Parathyroid adenoma (tissue), 2 donors: ENCODE measurements around the gene SLC25A5.

Source experiments
- H2AFZ ChIP-seq: fragments of 300-600 bp; sonication (generic); one replicate; pipeline ENCODE4 v1.7.0; 2017; ENCODE audit warnings: antibody characterized with exemption, mild to moderate bottlenecking
- H3K27ac ChIP-seq: fragments of 300-600 bp; sonication (generic); one replicate; pipeline ENCODE4 v1.7.0; 2017
- H3K27me3 ChIP-seq: fragments of 300-600 bp; sonication (generic); one replicate; pipeline ENCODE4 v1.7.0; 2017; ENCODE audit warnings: low read length; ENCODE audit not compliant: control insufficient read depth, insufficient read depth
- H3K36me3 ChIP-seq: fragments of 300-600 bp; sonication (generic); one replicate; pipeline ENCODE4 v1.7.0; 2017; ENCODE audit warnings: low read length; ENCODE audit not compliant: control insufficient read depth, insufficient read depth
- H3K4me1 ChIP-seq: fragments of 300-600 bp; sonication (generic); one replicate; pipeline ENCODE4 v1.7.0; 2017; ENCODE audit warnings: control low read depth
- H3K4me2 ChIP-seq: fragments of 300-600 bp; sonication (generic); one replicate; pipeline ENCODE4 v1.7.0; 2017; ENCODE audit warnings: low read length
- H3K4me3 ChIP-seq: fragments of 300-600 bp; sonication (generic); one replicate; pipeline ENCODE4 v1.7.0; 2017; ENCODE audit warnings: low read depth, low read length
- H3K79me2 ChIP-seq: fragments of 300-600 bp; sonication (generic); one replicate; pipeline ENCODE4 v1.7.0; 2017; ENCODE audit warnings: control low read depth
- H3K9ac ChIP-seq: fragments of 300-600 bp; sonication (generic); one replicate; pipeline ENCODE4 v1.7.0; 2017; ENCODE audit warnings: mild to moderate bottlenecking
- H3K9me3 ChIP-seq: fragments of 300-600 bp; sonication (generic); one replicate; pipeline ENCODE4 v1.7.0; 2017; ENCODE audit warnings: low read length; ENCODE audit not compliant: control insufficient read depth
- TF ChIP-seq, protein P1 (sequence below): fragments of 300-600 bp; sonication (generic); IDR thresholded peaks from one replicate; pipeline ENCODE4 v1.7.0; 2017; ENCODE audit warnings: antibody characterized with exemption, mild to moderate bottlenecking
- donor health status: primary hyperparathyroidism.

SLC25A5 gene

DNA sequence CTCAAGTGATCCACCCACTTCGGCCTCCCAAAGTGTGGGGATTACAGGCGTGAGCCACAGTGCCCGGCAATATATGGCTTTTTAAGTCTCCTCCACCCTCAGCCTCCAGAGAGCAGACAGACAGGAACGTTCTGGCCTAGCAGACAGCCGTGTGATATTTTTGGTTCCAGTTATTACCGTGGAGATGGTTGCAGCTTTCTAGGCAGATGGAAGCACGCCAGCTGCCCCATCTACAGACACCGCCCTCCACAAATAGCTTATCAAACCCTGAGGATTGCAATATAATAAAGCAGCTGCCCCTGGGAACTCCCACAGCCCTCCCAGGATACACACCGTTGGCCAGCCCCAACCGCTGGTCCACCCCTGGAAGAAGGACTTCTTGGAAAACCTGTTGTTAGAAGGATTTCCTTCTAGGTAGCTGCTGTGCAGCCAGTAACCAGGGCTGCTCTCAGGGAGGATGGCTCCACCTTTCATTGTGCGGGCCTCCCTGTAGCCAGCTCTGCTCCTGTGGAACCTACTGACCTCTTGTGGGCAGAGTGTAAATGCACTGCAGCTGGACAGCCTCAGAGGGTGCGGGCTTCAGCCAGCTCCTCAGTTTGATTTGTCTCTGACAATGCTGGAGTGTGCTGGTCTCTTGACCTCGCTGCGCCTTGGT, 44.0 kb downstream of the SLC25A5 start:
- no peaks in the 10 kb centered on the region for H3K4me1 ChIP-seq
- H3K9ac ChIP-seq = no peak overlapping the region
- TF ChIP-seq, protein P1, sequence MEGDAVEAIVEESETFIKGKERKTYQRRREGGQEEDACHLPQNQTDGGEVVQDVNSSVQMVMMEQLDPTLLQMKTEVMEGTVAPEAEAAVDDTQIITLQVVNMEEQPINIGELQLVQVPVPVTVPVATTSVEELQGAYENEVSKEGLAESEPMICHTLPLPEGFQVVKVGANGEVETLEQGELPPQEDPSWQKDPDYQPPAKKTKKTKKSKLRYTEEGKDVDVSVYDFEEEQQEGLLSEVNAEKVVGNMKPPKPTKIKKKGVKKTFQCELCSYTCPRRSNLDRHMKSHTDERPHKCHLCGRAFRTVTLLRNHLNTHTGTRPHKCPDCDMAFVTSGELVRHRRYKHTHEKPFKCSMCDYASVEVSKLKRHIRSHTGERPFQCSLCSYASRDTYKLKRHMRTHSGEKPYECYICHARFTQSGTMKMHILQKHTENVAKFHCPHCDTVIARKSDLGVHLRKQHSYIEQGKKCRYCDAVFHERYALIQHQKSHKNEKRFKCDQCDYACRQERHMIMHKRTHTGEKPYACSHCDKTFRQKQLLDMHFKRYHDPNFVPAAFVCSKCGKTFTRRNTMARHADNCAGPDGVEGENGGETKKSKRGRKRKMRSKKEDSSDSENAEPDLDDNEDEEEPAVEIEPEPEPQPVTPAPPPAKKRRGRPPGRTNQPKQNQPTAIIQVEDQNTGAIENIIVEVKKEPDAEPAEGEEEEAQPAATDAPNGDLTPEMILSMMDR = peak; percentile 69
- H3K9me3 ChIP-seq = no peaks in the 10 kb centered on the region
- H3K79me2 ChIP-seq = no peaks in the 10 kb centered on the region
- no peaks in the 10 kb centered on the region for H3K27me3 ChIP-seq
- no peaks in the 10 kb centered on the region for H3K36me3 ChIP-seq
- H2AFZ ChIP-seq = peak overlapping the region; percentile 42
- H3K27ac ChIP-seq = no peak overlapping the region
- no peak overlapping the region for H3K4me2 ChIP-seq
- H3K4me3 ChIP-seq = no peak overlapping the region

DNA sequence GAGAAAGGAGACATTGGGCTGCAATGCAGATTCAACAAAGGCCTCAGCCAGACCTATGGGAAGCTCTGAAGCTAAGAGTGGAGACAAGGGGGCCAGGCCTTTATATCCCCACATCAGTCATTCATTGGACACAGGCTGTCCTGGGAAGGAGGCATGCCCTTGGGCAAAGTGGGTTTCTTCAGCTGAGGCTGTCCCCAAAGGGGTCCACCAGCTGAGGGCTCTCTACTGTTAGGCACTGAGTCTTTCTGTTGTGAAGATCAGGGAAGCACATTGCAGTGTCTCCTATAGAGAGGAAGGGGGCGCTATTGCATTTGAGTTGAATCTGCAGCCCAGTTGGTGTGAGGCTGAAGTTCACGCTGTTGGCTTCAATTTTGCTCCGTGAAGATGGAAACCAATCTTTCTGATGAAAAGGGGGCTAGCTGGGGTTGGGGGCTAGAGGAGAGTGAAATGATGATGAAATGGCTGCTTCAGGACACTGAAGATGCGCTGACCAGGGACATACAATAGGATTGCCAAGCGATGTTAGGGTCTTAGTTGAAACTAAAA, 48.0 kb downstream of the SLC25A5 start:
- H3K27me3 ChIP-seq = no peaks in the 10 kb centered on the region
- TF ChIP-seq, protein P1 = peak; percentile 70

DNA sequence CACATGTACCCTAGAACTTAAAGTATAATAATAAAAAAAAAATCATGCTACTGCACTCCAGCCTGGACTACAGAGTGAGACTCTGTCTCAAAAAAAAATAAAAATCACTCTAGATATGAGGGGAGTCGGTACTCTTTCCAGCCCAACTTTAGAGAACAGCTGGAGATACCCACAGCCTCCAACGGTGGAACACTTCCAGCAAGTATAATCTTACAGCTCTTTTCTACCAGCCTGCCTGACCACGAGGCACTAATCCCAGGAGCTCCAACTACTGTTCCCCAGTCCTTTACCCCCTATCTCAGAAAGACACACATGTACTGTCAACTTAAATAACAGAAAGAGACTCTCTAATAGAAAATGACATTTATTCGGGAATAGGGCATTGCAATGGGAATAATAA, 50.1 kb downstream of the SLC25A5 start:
- TF ChIP-seq, protein P1 = no peak
- no peak overlapping the region for H3K4me3 ChIP-seq
- H3K4me2 ChIP-seq = no peak overlapping the region
- H2AFZ ChIP-seq = no peak overlapping the region
- H3K9ac ChIP-seq = no peak overlapping the region
- H3K36me3 ChIP-seq = no peaks in the 10 kb centered on the region
- no peak overlapping the region for H3K27ac ChIP-seq
- H3K4me1 ChIP-seq = no peaks in the 10 kb centered on the region
- no peaks in the 10 kb centered on the region for H3K27me3 ChIP-seq
- H3K9me3 ChIP-seq = no peaks in the 10 kb centered on the region
- no peaks in the 10 kb centered on the region for H3K79me2 ChIP-seq

More for the DNA sequence above, 48.0 kb downstream of the SLC25A5 start:
- Histone ChIP-seq H3K79me2 (no peaks in the 10 kb centered on the region), H3K9me3 (no peaks in the 10 kb centered on the region), H3K4me2 (no peak overlapping the region), H3K9ac (no peak overlapping the region), H3K4me1 (no peaks in the 10 kb centered on the region), H3K4me3 (no peak overlapping the region), H2AFZ (peak overlapping the region; percentile 9), H3K27ac (no peak overlapping the region), H3K36me3 (no peaks in the 10 kb centered on the region)
